NCI-H2196 (cell line): ENCODE measurements around the gene SAMD9L.
"Not testable (repeated sequence)": the region's sequence is repeated elsewhere in the genome, so short reads cannot be mapped to it uniquely, and the experiment has no call there.

Experiments used
- DNase-seq: peaks from one replicate; lab custom pipeline; 2025; ENCODE audit not compliant: unreplicated experiment; lab: John Stamatoyannopoulos, UW

SAMD9L gene

DNA sequence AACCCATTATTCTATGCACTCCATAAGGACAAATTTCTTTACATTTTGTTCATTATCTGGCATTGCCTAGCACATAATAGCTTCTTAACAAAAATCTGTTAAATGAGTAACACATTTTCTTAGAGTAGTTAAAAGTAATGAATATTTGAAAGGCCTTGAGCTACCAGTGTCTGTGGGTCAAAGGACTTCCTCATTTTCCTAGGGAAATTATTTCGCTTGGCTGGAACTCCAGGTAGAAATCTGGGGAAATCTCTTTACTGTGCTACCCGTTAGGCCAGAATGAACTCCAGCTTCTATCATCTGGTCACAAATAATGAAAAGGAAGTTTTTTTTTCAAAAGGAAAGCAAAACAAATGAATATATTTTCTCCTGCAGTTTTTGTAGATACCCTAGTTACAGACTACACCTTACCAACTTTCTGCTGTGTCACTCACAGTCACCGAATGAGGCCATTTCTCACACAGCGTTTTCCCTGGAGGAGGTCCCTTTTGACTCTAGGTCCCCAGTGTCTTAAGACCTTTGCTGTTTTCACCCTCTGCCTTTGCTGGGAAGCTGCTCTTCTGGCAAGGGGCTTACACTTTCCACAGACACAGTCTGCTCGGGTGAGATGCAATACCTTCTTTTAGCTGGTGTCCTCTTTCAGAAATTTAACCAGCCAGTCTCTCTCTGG lies 1.6 kb downstream of the SAMD9L start:
- DNase-seq = no peak

DNA sequence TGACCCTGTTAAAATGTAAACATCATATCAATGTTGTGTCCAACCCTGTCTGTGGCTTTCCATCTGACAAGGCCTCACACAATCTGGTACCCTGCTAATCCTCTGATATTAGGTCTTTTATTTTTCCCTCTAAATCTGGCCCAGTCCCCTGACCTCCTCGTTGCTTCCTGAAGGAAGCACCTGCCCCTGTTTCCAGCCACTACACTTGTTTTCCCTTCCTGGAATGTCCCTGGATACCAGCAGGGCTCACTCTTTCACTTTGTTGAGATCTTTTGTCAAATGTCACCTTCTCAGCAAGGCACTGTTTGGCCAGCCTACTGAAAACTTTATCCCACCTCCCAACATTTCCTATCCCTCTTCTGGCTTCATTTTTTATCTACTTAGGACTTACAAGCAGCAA lies 2.1 kb downstream of the SAMD9L start:
- DNase-seq = no peak

DNA sequence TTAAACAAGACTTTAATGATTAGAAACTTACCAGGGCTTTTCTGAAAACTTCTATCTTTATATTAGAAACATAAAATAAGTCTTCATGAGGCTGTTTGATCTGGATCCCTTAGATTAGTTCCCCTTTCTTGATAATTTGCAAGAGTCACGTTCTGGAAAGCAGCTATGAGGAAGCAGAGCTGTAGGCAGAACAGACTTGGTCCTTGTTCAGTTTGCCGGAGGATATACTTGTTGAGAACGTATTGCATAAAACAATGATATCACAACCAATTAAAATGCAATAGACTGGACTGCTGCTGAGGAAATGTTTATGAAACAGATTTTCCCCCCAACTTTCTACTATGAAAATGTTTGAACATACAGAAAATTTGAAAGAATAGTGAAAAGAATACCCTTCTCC lies 2.8 kb downstream of the SAMD9L start:
- no peak for DNase-seq

DNA sequence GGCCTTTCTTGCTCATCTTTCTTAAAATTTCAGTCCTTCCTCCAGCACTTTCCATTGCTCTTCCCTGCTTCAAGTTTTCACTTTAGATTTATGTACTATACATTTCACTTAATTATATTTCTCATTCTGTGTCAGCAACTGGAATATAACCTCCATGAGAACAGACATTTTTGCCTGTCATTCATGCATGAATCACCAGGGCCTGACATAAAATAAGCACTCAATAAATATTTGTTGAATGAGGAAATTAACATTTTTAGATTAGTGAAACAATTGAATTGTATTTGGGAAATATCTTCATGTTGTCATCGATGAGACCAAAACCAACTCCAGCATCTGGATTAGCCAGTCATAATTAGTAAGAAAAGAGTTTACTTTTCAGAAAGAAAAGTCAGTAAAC lies 6.1 kb downstream of the SAMD9L start:
- no peak for DNase-seq

DNA sequence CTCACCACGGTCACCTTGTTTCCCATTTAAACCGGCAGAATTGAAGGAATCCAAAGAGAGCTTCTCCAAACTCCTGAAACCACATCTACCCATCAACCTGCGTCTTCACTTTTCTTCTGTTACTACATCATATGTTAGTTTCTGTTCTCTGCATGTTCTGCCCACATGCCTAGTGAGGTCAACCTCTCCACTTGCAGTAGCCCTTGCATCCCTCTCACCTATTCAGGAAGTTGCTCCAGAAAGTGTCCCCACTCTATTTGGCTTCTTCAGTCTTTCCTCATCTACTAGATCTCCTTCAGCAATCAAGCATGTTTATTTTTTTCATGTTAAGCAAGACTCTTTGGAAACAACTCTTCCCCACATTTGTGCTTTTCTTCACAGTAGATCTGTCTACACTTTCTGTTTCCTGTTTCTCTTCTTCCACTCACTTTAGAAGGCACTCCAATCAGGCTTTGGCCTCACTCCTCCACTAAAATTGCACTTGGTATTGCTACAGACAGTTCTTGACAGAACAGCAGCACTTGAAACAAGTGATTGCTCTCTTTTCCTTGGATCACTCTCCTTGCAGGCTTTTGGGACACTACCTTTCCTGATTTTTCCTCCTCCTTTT lies 7.5 kb downstream of the SAMD9L start:
- DNase-seq = no peak

DNA sequence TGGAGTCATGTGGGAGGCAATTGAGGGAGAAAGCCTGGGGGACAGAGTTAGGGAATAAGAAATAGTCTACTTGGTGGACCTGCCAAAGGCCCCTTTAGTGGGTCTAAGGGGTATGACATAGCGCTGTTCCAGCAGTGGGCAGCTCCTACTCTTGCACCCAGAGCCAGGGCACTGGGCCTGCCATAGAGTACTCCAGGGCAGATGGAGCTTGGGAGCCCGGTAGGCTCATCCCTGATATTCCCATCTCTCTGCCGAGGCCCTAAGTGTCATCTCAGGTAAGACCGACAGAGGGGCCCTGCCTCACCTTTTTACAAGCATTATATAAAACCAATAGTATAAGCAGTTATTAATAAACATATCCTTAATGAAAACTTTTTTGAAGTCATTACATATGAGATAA lies 9.6 kb downstream of the SAMD9L start:
- DNase-seq = no peak

DNA sequence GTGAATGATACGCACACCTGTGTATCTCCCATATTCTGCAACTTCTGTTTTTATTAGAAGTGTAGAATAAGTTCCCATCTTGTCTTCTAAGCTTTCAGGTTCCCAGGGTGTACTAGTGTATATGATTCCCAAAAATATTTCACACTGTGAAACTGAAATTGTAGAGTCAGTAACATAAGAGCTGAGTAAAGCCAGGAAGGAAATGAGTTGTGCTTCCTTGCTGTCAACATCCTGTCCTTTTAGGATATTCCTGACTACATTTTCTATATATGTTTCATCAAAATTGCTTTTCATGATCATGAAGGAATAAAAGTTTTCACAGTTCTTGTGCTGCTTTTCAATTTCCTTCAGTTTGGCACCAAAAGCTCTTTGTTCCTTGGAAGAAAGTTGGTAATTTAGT lies 15.2 kb downstream of the SAMD9L start:
- DNase-seq = no peak

DNA sequence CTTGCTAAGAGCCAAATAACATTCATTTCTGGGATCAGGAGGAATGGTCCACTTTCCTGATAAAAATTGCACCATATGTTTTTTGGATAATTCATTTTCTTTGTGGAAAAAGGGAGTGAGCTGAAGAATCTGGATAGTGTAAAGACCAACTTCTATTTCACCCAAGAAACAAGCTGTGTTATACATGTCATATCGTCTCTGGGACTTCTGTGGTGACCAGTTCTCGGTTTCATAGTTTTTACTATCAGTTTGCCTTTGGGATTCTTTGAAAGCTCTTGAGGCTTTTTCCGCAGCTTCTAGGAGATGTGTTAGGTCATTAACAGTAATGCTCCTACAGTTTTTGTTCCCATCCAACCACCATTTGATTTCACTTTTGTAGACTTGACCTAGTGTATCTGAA lies 16.0 kb downstream of the SAMD9L start:
- DNase-seq = no peak

DNA sequence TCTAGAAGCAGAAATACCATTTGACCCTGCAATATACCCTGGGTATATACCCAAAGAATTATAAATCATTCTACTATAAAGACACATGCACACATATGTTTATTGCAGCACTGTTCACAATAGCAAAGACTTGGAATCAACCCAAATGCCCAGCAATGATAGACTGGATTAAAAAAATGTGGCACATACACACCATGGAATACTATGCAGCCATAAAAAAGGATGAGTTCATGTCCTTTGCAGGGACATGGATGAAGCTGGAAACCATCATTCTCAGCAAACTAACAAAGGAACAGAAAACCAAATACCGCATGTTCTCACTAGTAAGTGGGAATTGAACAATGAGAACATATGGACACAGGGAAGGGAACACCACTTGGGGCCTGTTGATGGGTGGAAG lies 21.2 kb downstream of the SAMD9L start:
- not testable (repeated sequence) for DNase-seq

DNA sequence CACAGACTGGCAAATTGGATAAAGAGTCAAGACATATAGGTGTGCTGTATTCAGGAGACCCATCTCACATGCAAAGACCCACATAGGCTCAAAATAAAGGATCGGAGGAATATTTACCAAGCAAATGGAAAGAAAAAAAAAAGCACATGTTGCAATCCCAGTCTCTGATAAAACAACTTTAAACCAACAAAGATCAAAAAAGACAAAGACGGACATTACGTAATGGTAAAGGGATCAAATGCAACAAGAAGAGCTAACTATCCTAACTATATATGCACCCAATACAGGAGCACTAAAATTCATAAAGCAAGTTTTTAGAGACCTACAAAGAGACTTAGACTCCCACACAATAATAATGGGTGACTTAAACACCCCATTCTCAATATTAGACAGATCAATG lies 24.7 kb downstream of the SAMD9L start:
- DNase-seq = not testable (repeated sequence)

DNA sequence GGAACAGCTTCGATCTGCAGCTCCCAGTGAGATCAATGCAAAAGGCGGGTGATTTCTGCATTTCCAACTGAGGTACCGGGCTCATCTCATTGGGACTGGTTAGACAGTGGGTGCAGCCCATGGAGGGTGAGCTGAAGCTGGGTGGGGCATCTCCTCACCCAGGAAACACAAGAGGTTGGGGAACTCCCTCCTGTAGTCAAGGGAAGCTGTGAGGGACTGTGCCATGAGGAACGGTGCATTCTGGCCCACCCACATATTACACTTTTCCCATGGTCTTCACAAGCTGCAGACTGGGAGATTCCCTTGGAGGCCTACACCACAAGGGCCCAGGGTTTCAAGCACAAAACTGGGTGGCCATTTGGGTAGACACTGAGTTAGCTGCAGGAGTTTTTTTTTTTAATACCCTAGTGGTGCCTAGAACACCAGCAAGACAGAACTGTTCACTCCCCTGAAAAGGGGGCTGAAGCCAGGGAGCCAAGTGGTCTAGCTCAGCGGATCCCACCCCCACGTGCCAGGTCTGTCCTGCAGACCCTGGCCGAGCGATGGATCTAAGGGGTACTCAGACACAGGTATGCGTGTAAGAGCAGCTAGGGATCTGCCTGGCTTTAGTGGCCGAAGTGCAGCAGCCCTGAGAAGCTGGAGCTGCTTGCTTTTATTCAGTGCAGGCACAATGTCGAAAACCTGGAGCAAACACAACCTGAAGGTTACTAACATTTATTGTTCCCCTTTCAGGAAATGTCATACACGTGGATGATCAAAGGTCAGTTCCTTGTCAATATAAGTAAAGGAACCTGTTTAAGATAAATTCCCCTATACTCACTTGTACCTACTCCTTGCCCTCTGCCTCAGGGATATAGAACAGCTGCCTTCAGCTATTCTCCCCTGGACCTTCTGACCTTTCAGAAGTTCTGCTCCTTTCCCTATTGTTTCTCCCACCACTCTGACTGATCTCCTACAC lies 27.3 kb downstream of the SAMD9L start:
- no peak for DNase-seq

DNA sequence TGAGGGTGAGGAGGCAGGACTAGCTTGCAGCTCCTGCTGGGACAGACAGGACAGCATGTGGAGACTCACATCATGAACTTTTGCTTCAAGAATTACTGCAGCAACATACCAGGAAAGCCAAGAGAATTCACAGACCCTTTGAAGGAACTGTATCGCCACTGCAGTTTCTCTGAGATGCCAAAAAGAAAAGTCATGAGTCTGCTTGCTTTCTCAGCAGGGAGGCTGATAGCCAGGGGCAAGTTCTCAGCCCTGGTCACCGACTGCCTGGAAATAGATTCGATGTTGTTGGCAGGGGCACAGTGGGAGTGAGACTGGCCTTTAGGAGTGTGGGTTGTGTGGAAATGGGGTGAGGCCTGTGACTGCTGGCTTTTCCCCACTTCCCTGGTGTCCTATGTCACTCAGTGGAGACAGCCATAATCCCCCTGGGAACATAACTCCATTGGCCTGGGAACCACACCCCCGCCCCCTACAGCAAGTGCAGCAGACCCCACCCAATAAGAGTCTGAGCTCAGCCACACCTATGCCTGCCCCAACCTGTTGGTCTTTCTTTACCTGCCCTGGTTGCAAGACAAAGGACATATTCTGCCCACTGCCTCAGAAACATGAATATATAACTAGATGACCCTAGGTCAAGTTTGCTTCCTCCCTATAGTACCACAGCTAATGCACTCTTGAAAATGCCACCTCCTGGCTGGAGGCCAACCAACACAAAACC lies 28.8 kb downstream of the SAMD9L start:
- DNase-seq = no peak

DNA sequence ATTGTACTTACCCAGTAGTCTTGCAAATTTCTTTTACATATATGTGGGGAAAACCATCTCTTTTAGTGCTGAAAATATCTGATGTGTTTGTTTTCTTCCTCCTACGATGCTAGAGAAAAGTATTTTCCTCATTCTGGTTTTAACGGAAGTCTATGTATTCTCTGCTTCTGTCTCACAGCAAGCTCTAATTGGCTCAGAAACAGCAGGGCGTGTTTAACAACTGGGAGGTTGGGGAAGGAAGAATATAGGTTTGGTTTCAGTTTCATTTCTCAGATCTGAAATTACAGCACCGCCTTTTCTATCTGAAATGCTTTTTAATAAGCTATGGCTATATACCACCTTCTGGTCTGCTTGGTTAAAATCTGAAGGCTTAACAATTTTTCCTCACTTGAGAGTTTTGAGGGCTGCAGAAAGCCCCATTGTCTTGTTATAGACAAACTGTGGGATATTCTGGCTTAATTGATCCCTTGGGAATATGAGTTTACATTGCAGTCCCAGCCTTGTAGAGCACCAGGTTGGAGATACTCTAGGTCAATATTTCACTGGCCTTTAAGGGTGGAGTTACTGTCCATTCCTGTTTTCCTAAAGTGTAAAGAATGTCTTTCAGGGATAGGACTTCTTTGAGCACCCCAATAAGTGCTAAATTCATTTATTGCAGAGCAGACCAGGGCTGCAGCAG lies 30.2 kb downstream of the SAMD9L start, which contains the start of gene SAMD9:
SAMD9 (minus strand) TSS at position 128 of the 679 bp plus-strand sequence. CDS start 11,882 bp downstream, outside the sequence.
- peak; percentile 84 for DNase-seq

DNA sequence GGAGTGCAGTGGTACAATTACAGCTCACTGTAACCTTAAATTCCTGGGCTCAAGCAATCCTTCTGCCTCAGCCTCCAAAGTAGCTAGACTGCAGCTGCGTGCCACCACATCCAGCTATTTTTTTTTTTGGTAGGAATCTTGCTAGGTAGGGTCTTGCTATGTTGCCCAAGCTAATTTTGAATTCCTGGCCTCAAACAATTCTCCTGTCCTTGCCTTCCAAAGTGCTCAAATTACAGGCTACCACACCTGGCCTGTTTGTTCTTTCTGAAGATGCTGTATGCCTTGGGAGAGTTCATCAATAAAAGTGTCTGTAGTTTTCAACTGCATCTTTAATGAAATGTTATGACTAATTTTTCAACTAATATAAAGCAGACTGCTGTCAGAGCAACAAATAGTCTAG lies 30.9 kb downstream of the SAMD9L start:
- no peak for DNase-seq

DNA sequence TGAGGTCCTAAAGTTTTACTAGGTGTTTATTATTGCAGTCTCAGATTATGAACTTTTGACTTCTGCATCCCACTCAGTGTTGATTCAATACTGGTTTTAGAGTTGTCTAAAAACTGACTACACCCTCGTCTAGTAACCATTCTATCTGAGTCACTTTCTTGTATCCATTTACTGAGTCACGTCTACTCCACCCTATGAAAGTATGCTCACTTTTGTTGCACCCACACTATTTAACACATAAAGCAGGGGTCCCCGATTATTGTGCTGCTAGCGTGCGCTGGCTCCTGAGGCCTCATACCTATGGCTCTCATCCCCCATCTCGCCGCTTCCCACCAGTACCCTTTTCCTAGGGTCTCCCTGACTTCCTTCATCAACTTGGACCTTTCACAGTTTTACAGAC lies 32.4 kb downstream of the SAMD9L start:
- DNase-seq = no peak

DNA sequence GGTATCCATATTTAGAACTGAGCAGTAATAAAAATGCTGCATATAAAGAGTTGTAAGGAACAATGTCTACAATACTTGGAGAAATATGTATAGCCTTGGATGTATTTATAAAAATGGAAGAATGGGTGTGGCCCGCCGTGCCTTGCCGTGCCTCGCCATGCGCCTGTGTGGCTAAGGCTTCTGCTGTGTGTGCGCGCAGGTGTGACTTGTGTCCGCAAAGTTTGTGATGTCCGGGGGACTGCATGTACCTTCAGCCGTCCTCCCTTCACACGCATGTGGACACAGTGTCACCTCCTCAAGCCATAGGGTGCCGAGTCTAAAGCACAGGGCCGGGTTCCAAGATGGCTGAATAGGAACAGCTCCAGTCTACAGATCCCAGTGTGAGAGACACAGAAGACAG lies 40.2 kb downstream of the SAMD9L start:
- DNase-seq = no peak

DNA sequence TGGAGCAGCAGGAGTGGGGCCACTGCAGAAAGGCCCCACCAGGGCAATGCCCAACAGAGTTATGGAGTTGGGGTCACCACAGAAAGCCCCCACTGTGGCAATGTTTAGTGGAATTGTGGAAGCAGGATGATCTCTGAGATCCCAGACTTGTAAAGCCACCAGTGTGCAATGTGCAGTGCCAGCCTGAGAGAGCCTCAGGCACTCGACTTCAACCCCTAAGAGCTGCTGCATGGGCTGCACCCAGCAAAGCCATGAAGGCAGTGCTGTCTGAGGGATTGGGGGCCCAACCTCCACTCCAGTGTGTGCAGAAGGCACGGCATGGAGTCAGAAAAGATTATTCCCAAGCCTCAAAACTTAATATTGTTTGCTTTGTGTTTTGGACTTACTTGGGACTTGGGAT lies 50.8 kb downstream of the SAMD9L start:
- DNase-seq = no peak

DNA sequence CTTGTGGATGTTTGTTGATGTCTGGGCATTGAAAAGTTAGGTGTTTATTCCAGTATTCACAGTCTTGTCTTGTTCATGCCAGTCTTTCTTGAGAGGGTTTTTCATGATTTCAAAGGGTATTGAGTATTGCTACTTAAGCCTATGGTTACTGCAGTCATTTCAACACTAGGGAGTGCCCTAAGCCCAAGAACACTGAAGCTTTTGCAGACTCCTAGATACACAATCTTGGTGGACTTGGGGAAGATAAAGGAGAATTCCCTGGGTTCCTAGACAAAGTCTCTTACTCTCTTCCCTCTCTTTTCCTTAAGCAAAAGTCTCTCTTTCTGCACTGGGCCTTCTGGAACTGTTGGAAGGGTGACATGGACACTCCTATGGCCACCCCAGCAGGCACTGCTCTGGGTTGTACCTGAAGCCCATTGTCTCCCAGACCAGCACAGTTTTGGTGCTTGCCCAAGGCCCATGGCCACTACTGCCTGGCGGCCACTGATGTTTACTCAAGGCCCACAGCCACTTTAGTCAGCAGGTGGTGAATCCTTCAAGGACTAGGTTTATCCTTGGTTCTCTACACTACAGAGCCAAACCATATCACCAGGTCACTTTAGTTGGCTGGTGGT lies 55.3 kb downstream of the SAMD9L start:
- no peak for DNase-seq
